Measurements from ENCODE around the gene TM9SF1.

TM9SF1 gene

GRCh38 chr14:24150061-24150460 is 45.2 kb downstream of the TM9SF1 start:
- FAIRE-seq = no peak

DNA sequence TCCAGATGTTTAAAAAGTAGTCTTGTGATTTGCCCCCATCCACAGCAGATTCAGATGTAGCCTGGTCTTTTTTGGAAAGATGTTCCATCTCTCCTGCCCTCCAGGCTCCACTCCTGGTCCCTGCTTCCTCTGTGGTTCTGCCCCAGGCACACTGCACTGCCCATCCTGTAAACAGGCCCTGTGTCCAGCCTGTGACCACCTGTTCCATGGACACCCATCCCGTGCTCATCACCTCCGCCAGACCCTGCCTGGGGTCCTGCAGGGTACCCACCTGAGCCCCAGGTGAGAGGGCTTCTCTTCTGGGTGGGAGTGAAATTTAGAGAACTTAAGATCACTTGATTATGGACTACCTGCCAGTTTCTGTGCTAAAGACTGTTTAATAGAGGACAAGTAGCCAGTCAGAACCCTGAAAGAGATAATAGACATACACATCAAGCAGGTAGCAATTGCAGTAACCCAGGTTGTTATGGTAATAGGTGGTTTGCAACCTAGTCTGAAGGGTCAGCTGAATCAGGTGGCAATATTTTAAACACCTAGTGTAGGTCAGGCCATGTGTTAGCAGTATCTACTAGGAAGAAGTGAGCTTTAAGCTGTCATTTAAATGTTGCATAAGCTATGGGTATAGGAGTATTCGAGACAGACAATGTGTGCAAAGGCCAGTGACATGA is 45.8 kb downstream of the TM9SF1 start:
- no peak for FAIRE-seq

GRCh38 chr14:24147761-24148428 is 47.3 kb downstream of the TM9SF1 start:
- FAIRE-seq = no peak

GRCh38 chr14:24146978-24147760 is 48.1 kb downstream of the TM9SF1 start, which contains the start of gene RNF31:
RNF31 (plus strand) TSS chr14:24147498; CDS start chr14:24147699, 201 bp downstream.
- peak; percentile 95 for FAIRE-seq

GRCh38 chr14:24146453-24146977 is 48.7 kb downstream of the TM9SF1 start, which contains the start of gene PSME2:
PSME2 (minus strand) TSS chr14:24146610; CDS start chr14:24146581, 29 bp downstream.
- peak; percentile 41 for FAIRE-seq

- FAIRE-seq = no peak
Observed at GRCh38 chr14:24145690-24146452, 49.4 kb downstream of the TM9SF1 start.

DNA sequence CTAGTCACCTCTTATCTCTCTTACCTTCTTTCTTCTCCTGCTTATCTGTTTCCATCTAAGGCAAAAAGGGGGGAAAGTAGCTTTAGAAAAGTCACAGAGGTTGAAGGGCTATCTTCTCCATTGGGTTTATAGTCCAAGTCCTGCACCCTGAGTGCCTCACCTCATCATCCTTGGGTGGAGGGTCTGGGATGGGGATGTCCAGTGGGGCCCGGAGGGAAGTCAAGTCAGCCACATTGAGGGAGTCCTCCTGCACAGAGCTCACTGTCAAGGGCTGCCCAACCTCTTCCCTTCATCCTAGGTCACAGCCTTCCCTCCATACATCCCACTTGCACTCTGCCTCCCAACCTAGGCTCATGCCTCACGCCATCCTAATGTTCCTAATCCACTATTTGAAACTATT is 50.0 kb downstream of the TM9SF1 start:
- no peak for FAIRE-seq

DNA sequence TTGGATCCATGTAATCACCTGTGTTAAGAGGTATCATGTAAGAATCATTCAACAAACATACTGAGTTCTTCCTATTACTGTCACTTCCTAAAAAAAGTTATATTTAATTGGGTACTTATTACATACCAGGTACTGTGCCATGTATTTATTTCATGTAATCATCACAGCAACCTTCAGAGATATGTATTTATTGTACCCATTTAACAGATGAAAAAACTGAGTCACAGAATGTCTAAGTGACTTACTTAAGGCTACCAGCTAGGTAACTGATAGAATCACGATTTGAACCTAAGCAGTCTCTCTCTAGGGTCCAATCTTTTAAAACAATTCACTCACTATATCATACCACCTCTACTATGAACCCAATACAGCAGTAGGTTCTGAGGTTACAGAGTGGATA is 50.8 kb downstream of the TM9SF1 start:
- FAIRE-seq = no peak

- FAIRE-seq = no peak
Observed at GRCh38 chr14:24143511-24143910, 51.7 kb downstream of the TM9SF1 start.

DNA sequence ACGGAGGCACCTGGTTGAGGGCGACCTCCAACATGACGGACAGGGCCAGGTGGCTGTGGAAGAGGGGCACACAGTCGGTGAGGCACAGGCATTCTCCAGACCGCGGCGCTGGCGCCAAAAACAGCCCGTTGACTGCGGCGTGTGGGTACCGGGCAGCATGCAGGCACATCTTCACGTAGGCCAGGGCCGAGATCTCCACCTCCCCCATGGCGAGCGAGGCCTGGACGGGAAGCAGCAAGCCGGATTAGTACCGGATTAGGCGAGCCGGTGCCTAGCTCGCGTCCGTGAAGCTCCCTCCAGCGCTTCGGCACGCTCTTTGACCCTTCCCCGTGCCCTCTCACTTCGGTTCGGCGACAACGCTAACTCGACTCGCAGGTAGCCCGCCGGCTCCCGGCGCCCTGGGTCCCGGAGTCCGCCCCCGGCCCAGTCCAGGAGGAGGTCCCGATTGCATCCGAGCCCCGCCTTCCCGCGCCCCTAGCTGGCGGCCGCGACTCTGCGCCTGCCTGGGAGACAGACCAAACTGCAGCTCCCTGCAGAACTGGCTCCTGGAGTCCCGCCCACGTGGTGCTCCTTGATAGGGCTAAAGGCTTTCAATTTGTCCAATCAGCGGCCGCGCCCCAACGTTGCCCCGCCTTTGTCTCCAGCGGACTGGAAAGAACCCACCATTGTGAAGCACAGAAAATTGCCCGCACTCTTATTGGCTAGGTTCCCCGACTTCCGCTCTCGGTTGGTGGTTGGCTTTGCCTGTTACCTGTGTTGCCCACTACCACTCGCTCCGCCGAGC is 54.0 kb downstream of the TM9SF1 start, which contains the start of gene EMC9:
EMC9 (minus strand) TSS at position 495 of the 784 bp plus-strand sequence; CDS start at position 208, 287 bp downstream.
- FAIRE-seq = peak; percentile 76

DNA sequence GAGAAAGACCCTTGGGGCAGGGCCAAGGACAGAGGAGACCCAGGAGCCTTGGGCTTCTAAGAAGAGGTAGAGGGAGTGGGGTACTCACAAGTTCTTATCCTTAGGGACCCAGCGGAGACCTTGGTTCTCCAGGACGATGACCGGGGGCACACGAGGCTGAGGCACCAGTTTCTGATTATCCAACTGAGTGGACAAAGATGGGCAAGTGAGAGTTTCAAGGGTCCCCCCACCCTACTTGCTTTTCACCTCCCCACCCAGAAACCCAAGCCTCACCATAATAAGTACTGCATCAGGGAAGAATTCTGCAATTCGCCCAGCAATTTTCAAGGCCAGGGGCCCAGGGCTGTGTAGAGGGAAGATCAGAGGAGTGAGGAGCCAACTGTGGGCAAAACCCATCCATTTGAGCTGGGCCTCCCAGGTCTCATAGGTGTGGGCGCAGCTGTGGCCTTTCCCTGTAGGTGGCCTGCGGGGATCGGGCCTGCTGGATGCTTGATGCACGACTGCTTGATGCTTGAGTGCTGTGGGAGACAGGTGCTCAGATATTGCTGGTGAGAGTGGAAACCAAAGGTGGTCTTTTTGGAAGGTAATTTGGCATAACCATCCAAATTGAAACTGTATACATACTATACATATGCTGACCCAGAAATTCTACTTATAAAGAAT is 55.8 kb downstream of the TM9SF1 start:
- FAIRE-seq = no peak

Measured in endometrium (tissue), 2 donors.